Smooth muscle cell (in vitro differentiated cells): ENCODE measurements around the gene RAB7B. TPM values are rescaled to one million over a fixed set of nuclear protein-coding genes. Genes with fewer than 3 reads are reported as not detected.

Source experiments
- DNase-seq: peaks from one replicate; lab custom pipeline; 2025; ENCODE audit not compliant: unreplicated experiment; lab: John Stamatoyannopoulos, UW
- H2AFZ ChIP-seq: fragments of 200-600 bp; sonication (generic); 2 replicates; pipeline ENCODE4 v1.6.0; 2016; ENCODE audit warnings: antibody characterized with exemption, low read depth, mild to moderate bottlenecking
- H3F3A ChIP-seq: fragments of 200-600 bp; sonication (generic); 2 replicates; pipeline ENCODE4 v1.6.0; 2017; ENCODE audit warnings: antibody characterized with exemption, low read depth
- H3K27ac ChIP-seq: fragments of 200-600 bp; sonication (generic); 2 replicates; pipeline ENCODE4 v1.5.1; 2016; ENCODE audit warnings: low read depth, mild to moderate bottlenecking
- H3K27me3 ChIP-seq: fragments of 200-600 bp; sonication (generic); 2 replicates; pipeline ENCODE4 v1.6.1; 2016; ENCODE audit warnings: low read depth, mild to moderate bottlenecking
- H3K36me3 ChIP-seq: fragments of 200-600 bp; sonication (generic); 2 replicates; pipeline ENCODE4 v1.5.1; 2016; ENCODE audit warnings: low read depth
- H3K4me1 ChIP-seq: fragments of 200-600 bp; sonication (generic); 2 replicates; pipeline ENCODE4 v1.5.1; 2016; ENCODE audit warnings: low read depth
- H3K4me2 ChIP-seq: fragments of 200-600 bp; sonication (generic); 2 replicates; pipeline ENCODE4 v1.6.0; 2016; ENCODE audit warnings: mild to moderate bottlenecking
- H3K4me3 ChIP-seq: fragments of 200-600 bp; sonication (generic); 2 replicates; pipeline ENCODE4 v1.5.1; 2016; ENCODE audit warnings: mild to moderate bottlenecking
- H3K79me2 ChIP-seq: fragments of 200-600 bp; sonication (generic); 2 replicates; pipeline ENCODE4 v1.6.0; 2016; ENCODE audit warnings: low read depth, mild to moderate bottlenecking
- H3K9ac ChIP-seq: fragments of 200-600 bp; sonication (generic); 2 replicates; pipeline ENCODE4 v1.6.0; 2016; ENCODE audit warnings: low read depth
- H3K9me3 ChIP-seq: fragments of 200-600 bp; sonication (generic); replicated peaks from 2 replicates; pipeline ENCODE4 v1.5.1; 2016; ENCODE audit warnings: low read depth
- H4K20me1 ChIP-seq: fragments of 200-600 bp; sonication (generic); 2 replicates; pipeline ENCODE4 v1.6.0; 2016; ENCODE audit warnings: low read depth
- WGBS: methylation state at CpG from one replicate; pipeline ENCODE4 v1.1.7; 2016; ENCODE audit warnings: low lambda C conversion rate; 5-methylcytosine and 5-hydroxymethylcytosine counted together
- polyA plus RNA-seq: library from polyadenylated mRNA; unstranded; fragments of >200 nt; fragmentation: Nextera tagmentation; extraction: Ambion mirVana; gene quantifications from 2 replicates; pipeline ENCODE4 v1.2.1, GENCODE V29; 2016
- total RNA-seq: library from RNA; depleted of rRNA; stranded (reverse); fragments of >200 nt; gene quantifications from 2 replicates; pipeline ENCODE4 v1.2.3, GENCODE V29; 2014
- TF ChIP-seq, protein P1 (sequence below): fragments of 200-600 bp; sonication (generic); IDR thresholded peaks from 2 replicates; pipeline ENCODE4 v1.5.1; 2017; ENCODE audit warnings: borderline replicate concordance, mild to moderate bottlenecking, antibody characterized with exemption; ENCODE audit not compliant: insufficient read depth, poor library complexity, severe bottlenecking

The RAB7B gene
- total and polyA plus RNA-seq, 2 experiments from 2014 or later = 13.0 to 13.6 TPM

DNA sequence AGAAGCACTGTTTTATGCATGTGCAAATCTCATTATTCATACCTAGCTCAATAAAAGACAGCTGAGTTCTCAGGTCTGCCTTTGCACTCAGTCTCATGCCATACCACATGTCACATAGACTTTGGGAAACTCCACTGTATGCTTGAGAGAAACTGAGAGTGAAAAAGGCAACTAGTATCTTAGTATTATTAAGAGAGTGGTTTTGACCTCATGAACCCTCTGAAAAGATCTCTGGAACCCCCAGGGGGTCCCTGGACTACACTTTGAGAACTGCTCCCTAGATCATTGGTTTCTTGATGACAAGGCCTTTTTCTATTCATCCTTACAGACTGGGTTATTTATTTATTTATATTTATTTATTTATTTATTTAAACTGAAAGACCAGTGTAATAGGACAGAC is 46.1 kb upstream of the RAB7B start:
- H3K4me1 ChIP-seq = no peaks in the 10 kb centered on the region
- H3K9me3 ChIP-seq = no peaks in the 10 kb centered on the region
- no peak overlapping the region for H3K4me3 ChIP-seq
- no peaks in the 10 kb centered on the region for H3K36me3 ChIP-seq
- H3K4me2 ChIP-seq = no peak overlapping the region
- H2AFZ ChIP-seq = no peak overlapping the region
- no peaks in the 10 kb centered on the region for H3F3A ChIP-seq
- no peak overlapping the region for H3K27ac ChIP-seq
- no peaks in the 10 kb centered on the region for H4K20me1 ChIP-seq
- TF ChIP-seq, protein P1, sequence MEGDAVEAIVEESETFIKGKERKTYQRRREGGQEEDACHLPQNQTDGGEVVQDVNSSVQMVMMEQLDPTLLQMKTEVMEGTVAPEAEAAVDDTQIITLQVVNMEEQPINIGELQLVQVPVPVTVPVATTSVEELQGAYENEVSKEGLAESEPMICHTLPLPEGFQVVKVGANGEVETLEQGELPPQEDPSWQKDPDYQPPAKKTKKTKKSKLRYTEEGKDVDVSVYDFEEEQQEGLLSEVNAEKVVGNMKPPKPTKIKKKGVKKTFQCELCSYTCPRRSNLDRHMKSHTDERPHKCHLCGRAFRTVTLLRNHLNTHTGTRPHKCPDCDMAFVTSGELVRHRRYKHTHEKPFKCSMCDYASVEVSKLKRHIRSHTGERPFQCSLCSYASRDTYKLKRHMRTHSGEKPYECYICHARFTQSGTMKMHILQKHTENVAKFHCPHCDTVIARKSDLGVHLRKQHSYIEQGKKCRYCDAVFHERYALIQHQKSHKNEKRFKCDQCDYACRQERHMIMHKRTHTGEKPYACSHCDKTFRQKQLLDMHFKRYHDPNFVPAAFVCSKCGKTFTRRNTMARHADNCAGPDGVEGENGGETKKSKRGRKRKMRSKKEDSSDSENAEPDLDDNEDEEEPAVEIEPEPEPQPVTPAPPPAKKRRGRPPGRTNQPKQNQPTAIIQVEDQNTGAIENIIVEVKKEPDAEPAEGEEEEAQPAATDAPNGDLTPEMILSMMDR = no peak
- DNase-seq = no peak
- no peaks in the 10 kb centered on the region for H3K79me2 ChIP-seq
- no peak overlapping the region for H3K9ac ChIP-seq
- no peaks in the 10 kb centered on the region for H3K27me3 ChIP-seq

GRCh38 chr1:206048582-206048981 is 45.4 kb upstream of the RAB7B start:
- H3K4me2 ChIP-seq = no peak overlapping the region
- no peaks in the 10 kb centered on the region for H3K36me3 ChIP-seq
- H3K4me1 ChIP-seq = no peaks in the 10 kb centered on the region
- H3F3A ChIP-seq = no peaks in the 10 kb centered on the region
- no peaks in the 10 kb centered on the region for H3K27me3 ChIP-seq
- no peak for DNase-seq
- H3K9ac ChIP-seq = no peak overlapping the region
- no peaks in the 10 kb centered on the region for H3K9me3 ChIP-seq
- no peak overlapping the region for H3K4me3 ChIP-seq
- H3K27ac ChIP-seq = no peak overlapping the region
- TF ChIP-seq, protein P1 = no peak
- 87% methylated on average over 6 of the region's 6 CpGs for WGBS
- no peak overlapping the region for H2AFZ ChIP-seq
- H3K79me2 ChIP-seq = no peaks in the 10 kb centered on the region
- no peaks in the 10 kb centered on the region for H4K20me1 ChIP-seq

DNA sequence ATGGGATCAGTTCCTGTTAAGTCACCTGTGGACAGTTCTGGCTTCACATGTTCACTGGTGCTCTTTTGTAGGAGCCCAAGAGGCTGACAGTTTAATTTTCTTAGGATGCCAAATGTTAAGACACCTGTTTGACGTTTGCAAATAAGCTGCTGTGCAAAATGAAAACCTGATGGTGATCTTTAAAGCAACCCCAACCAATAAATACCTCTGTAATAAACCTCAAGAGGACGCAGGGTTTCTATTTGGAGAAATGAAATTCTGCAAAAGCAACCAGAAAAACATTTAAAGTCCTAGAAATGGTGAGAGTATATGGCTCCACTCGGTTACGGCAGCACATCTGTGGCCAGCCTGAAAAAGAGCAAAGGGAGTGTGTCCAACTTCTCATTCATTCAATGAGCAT is 44.1 kb upstream of the RAB7B start:
- Histone ChIP-seq H2AFZ (no peak overlapping the region), H3K9me3 (no peaks in the 10 kb centered on the region), H3K27ac (no peak overlapping the region), H4K20me1 (no peaks in the 10 kb centered on the region), H3K4me1 (no peaks in the 10 kb centered on the region), H3K9ac (no peak overlapping the region), H3K27me3 (no peaks in the 10 kb centered on the region), H3K4me2 (no peak overlapping the region), H3K79me2 (no peaks in the 10 kb centered on the region), H3K4me3 (no peak overlapping the region), H3F3A (no peaks in the 10 kb centered on the region), H3K36me3 (no peaks in the 10 kb centered on the region)
- DNase-seq = no peak
- WGBS = 86% methylated on average over 4 of the region's 4 CpGs
- TF ChIP-seq, protein P1 = no peak

DNA sequence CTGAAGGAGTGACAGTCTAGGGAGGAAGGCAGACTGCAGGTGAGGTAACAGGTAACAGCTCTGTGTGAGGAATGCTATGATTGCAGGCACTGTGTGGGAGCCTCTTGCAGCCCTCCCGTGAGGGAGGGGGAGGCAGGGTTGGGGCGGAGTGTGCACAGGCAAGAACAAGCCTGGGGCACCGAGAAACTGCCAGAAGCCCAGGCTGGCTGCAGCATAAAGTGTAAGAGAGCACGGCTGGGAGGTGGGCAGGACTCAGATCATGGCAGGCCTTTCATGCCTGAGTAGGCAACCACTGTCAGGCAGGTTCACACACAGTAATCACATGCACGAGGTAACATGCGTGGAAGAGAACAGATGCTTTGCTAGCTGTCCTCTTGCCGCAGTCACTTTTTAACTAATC is 38.4 kb upstream of the RAB7B start:
- Histone ChIP-seq H3K4me1 (peaks cover 10% of the 10 kb centered on the region), H3F3A (no peaks in the 10 kb centered on the region), H3K79me2 (no peaks in the 10 kb centered on the region), H3K36me3 (no peaks in the 10 kb centered on the region), H3K27ac (no peak overlapping the region), H3K9me3 (no peaks in the 10 kb centered on the region), H3K27me3 (no peaks in the 10 kb centered on the region), H2AFZ (no peak overlapping the region), H4K20me1 (no peaks in the 10 kb centered on the region), H3K4me3 (no peak overlapping the region), H3K9ac (no peak overlapping the region), H3K4me2 (no peak overlapping the region)
- DNase-seq = no peak
- TF ChIP-seq, protein P1 = no peak
- WGBS = 67% methylated on average over 7 of the region's 7 CpGs
